Activated CD4-positive, alpha-beta T cell treated with anti-CD3 and anti-CD28 coated beads, Interleukin-2, amount 50 U/mL, for 16 hours (primary cell): ENCODE data around the gene SAMD9.
A peak's percentile ranks its signal among the peaks of the same experiment; 100 is the strongest.
"Not testable (repeated sequence)": the region's sequence is repeated elsewhere in the genome, so short reads cannot be mapped to it uniquely, and the experiment has no call there.

Experiments used
- DNase-seq: peaks from one replicate; pipeline ENCODE4 v3.0.0-alpha.2; 2020

Gene SAMD9

GRCh38 chr7:93119191-93119905 lies 1.6 kb upstream of the SAMD9 start:
- DNase-seq = no peak

GRCh38 chr7:93117327-93117726 lies 452 bp downstream of the SAMD9 start:
- no peak for DNase-seq

- peak; percentile 5 for DNase-seq
Observed at GRCh38 chr7:93115796-93116195, 2.0 kb downstream of the SAMD9 start.

GRCh38 chr7:93108003-93108402 lies 9.8 kb downstream of the SAMD9 start:
- DNase-seq = no peak

- no peak for DNase-seq
Observed at GRCh38 chr7:93097388-93097787, 20.4 kb downstream of the SAMD9 start.

- peak; percentile 16 for DNase-seq
Observed at GRCh38 chr7:93092757-93093370, 24.9 kb downstream of the SAMD9 start.

- DNase-seq = not testable (repeated sequence)
Observed at GRCh38 chr7:93073357-93073756, 44.4 kb downstream of the SAMD9 start.

- DNase-seq = no peak
Observed at GRCh38 chr7:93062599-93062998, 55.2 kb downstream of the SAMD9 start.

GRCh38 chr7:93060865-93061264 lies 56.9 kb downstream of the SAMD9 start:
- DNase-seq = no peak

GRCh38 chr7:93060025-93060424 lies 57.8 kb downstream of the SAMD9 start:
- DNase-seq = no peak

- not testable (repeated sequence) for DNase-seq
Observed at GRCh38 chr7:93056621-93057020, 61.2 kb downstream of the SAMD9 start.

GRCh38 chr7:93055543-93056107 lies 62.2 kb downstream of the SAMD9 start:
- DNase-seq = peak; percentile 60

GRCh38 chr7:93054975-93055374 lies 62.8 kb downstream of the SAMD9 start:
- no peak for DNase-seq

GRCh38 chr7:93053949-93054943 lies 63.5 kb downstream of the SAMD9 start:
- DNase-seq = no peak

- DNase-seq = no peak
Observed at GRCh38 chr7:93053209-93053948, 64.4 kb downstream of the SAMD9 start.

- no peak for DNase-seq
Observed at GRCh38 chr7:93051660-93052059, 66.1 kb downstream of the SAMD9 start.
